ENCODE data around the gene PLEK. TPM values are rescaled to one million over a fixed set of nuclear protein-coding genes. Genes with fewer than 3 reads are reported as not detected.

Gene PLEK
- total and polyA plus RNA-seq, 9 of the 15 experiments (the other 6 are each of a cell fraction or from before 2014, with no cell fraction given), result 0.14 to 1.2 (median 0.36) TPM

GRCh38 chr2:68403199-68403644 is 38.1 kb downstream of the PLEK start (continued):
- TF ChIP-seq CTCFL (IDR thresholded peaks at IDR 0.05; ENCODE audit: borderline replicate concordance, insufficient read depth, low read depth, low read length, poor library complexity, severe bottlenecking) (no peak), TEAD4 (IDR thresholded peaks at IDR 0.05; ENCODE audit: low read length) (peak; percentile 84), TEAD4 (CRISPR knock-in tag; IDR thresholded peaks at IDR 0.05; ENCODE audit: borderline replicate concordance) (no peak), CREM (IDR thresholded peaks at IDR 0.05; ENCODE audit: low read depth) (0 out of 2 replicates have a peak, but pooled peaks have one; percentile 20), ZNF75A (CRISPR knock-in tag; IDR thresholded peaks at IDR 0.05) (0 out of 2 replicates have a peak, but pooled peaks have one; percentile 25), MECOM (CRISPR knock-in tag; IDR thresholded peaks at IDR 0.05) (no peak), PHTF2 (CRISPR knock-in tag; IDR thresholded peaks at IDR 0.05) (no peak), NR2C2 (CRISPR knock-in tag; IDR thresholded peaks at IDR 0.05) (no peak), NR2C2 (tag; IDR thresholded peaks at IDR 0.05) (0 out of 2 replicates have a peak, but pooled peaks have one; percentile 26), ZNF23 (CRISPR knock-in tag; IDR thresholded peaks at IDR 0.05) (no peak), SMAD4 (CRISPR knock-in tag; conservative IDR thresholded peaks at IDR 0.05) (peak; percentile 76), NFIX (CRISPR knock-in tag; IDR thresholded peaks at IDR 0.05; ENCODE audit: low read depth) (0 out of 2 replicates have a peak, but pooled peaks have one; percentile 5), ZNF518B (CRISPR knock-in tag; IDR thresholded peaks at IDR 0.05) (no peak), PYGO2 (tag; IDR thresholded peaks at IDR 0.05) (no peak), ZBTB43 (CRISPR knock-in tag; IDR thresholded peaks at IDR 0.05) (no peak), ELF4 (CRISPR knock-in tag; IDR thresholded peaks at IDR 0.05) (peak; percentile 31; the same call in 1 of the 2 replicates), ZNF740 (CRISPR knock-in tag; IDR thresholded peaks at IDR 0.05) (no peak), ZNF740 (tag; IDR thresholded peaks at IDR 0.05) (no peak), NCOR1 (IDR thresholded peaks at IDR 0.05) (peak; percentile 83), ZNF696 (CRISPR knock-in tag; conservative IDR thresholded peaks at IDR 0.05) (no peak), TRIM28 (IDR thresholded peaks at IDR 0.05) (no peak), JUND (IDR thresholded peaks at IDR 0.05; ENCODE audit: borderline replicate concordance, low read depth, low read length) (no peak), JUND (tag; IDR thresholded peaks at IDR 0.05; ENCODE audit: borderline replicate concordance, low read depth, low read length) (peak; percentile 36; the same call in 1 of the 3 replicates)
